HUDEP-2 (cell line): ENCODE data around the gene CACNA1H.
"Not testable (repeated sequence)": the region's sequence is repeated elsewhere in the genome, so short reads cannot be mapped to it uniquely, and the experiment has no call there.

Experiments used
- DNase-seq, 76 experiments: peaks; one replicate each; lab custom pipeline; 2025; ENCODE audit not compliant: unreplicated experiment in 76 of 76; lab: John Stamatoyannopoulos, UW

Gene CACNA1H

GRCh38 chr16:1221628-1222552 lies 69.0 kb downstream of the CACNA1H start:
- DNase-seq: peak in 61 of 76 experiments; percentile 5 to 70 (median 46)

DNA sequence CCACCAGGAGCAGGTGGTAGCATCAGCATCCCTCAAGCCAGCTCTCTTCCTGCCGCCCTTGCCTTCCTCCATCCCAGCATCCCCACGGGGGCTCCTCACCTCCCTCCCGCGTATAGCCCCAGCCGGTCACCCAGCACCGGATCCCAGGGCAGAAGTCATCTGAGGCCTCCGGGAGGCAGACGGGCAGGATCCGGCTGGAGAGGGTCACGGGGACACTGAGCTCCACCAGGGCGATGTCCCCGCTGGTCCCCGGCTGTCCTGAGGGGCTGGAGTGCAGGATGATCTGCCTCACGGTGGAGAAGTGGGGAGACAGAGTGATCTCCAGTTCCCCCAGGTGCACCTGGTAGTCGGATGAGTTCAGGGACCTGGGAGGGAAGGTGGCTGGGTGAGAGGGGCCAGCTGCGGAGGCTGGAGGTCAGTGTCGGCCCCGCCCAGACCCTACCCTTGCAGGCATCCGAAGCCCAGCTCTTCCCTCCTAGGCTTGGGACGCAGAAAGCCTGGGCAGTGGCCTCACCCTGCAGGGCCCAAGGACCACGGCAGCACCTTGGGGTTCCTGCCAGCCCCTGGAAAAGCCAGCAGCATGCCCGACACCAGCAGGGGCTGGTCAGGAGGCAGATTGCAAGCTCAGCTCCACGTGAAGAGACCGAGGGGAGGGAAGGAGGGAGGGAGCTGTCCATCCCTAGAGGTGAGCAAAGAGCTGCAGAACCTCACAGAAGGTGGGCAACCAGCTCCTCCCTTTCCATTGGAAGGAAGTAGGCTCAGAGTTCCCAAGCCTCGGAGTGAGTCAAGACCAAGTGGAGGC lies 69.8 kb downstream of the CACNA1H start:
- DNase-seq: no peak

DNA sequence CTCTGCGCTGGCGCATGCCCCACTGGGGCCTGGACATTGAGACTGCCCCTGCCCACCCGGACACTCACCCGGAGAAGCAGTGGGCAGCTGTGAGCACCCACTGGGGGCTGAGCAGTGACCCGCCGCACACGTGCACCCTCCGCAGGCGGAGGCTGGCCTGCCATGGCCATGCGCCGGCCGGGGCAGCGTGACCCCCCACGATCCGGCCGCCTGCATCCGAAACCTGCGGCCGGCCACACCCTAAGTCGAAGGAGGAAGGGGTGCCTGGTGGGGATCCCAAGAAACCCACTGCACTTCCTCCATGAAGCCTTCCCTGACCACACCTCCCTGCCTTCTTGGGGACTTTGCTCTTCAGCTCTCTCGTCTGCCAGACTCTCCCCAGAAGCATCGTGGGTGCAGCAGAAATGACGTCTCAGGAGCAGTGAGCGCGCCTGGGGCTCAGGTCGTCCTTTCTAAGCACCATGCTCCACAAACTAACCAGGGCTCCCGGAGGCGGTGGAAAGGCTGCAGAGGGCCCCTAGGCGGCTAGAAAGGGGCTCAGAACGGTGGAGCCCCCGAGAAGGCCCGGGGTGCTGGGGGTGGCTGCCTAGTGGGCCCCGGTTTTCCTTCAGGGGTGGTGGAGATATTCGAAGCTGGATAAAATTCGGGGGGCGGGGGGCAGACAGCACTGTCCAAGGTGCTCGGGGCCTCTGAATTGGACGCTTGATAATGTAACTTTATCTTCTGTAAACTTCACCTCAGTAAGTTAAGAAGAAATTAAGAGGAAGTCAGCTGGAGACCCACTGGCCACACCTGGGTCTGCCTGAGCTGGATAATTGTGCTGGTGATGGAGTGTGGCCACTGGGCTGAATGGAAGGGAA lies 70.7 kb downstream of the CACNA1H start:
- peak in 1 of 76 experiments; percentile 22 for DNase-seq

DNA sequence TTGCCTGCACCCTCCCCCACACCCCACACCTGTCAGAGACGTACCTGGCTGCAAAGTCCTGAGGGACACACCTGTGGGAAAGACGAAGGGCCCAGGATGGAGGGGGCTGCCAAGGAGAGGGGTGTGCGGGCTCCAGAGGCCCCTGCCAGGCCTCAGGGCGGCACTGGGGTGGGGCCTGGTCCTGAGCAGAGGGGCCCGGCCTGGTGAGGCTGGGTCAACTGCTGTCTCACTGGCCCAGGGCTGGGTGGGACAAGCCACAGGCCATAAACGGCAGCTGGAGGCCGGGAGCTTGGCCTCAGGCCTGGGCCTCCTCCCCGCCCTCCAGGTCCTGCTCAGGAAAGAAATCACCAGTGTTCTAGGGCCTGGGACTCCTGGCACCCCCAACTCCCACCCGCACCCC lies 71.7 kb downstream of the CACNA1H start:
- DNase-seq: peak in 12 of 76 experiments; percentile 8 to 35 (median 26)

DNA sequence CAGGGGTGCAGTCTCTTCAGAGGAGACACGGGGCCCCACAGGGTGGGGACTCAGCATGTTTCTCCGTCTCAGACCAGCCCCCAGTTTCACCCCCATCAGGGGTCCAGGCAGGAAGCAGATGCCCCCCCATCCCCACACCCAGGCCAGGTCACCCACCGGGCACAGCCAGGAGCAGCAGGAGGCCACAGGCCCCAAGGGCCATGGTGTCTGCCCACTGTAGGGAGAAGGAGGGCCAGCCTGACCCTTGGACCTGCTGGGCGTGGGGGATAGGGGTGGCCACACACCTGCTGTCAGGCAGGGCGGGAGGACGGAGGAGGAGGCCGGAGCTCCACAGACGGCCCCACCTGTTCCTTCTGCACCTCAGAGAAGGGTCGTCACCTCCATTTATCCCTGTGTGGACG lies 72.1 kb downstream of the CACNA1H start, which contains the start of gene TPSG1:
TSS of gene TPSG1 (minus strand) at position 218 of the 401 bp plus-strand sequence. CDS start at position 202, 16 bp downstream.
- no peak for DNase-seq

DNA sequence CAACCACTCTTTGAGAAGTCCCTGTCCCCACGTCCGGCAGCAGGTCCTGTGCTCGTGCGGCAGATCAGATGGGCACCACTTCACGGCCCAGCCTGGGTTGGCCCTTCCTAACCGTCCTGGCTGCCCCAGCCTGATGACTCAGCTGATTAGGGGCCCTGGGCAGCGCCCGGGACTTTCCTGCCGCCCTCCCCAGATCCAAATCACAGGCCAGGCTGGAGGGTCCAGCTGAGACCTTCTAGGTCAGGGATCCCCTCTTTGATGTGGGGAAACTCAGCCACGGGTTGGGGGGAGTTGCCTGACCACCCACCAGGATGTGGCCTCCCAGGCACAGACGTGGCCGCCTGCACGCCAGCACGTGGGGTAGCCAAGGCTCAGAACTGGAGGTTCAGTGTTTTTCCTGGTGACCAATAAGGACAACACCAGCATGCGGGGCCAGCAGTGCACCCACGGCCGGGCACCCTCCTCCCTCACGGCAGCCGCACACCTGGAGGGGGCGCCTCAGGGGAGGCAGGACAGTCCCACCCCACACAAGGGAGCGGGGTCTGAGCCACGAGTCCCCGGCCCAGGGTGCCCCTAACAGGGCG lies 72.9 kb downstream of the CACNA1H start:
- DNase-seq: peak in 66 of 76 experiments; percentile 15 to 83 (median 58)

GRCh38 chr16:1226692-1227091 lies 73.8 kb downstream of the CACNA1H start:
- not testable (repeated sequence) for DNase-seq

- DNase-seq: not testable (repeated sequence)
These were observed 75.3 kb downstream of the CACNA1H start for GRCh38 chr16:1228227-1228626.

GRCh38 chr16:1229476-1229875 lies 76.6 kb downstream of the CACNA1H start:
- not testable (repeated sequence) for DNase-seq

GRCh38 chr16:1230084-1230470 lies 77.2 kb downstream of the CACNA1H start, which contains the start of gene TPSB2:
Gene TPSB2, minus strand, starts transcription at chr16:1230184. Its CDS starts 233 bp downstream, at chr16:1229951.
- not testable (repeated sequence) for DNase-seq

DNA sequence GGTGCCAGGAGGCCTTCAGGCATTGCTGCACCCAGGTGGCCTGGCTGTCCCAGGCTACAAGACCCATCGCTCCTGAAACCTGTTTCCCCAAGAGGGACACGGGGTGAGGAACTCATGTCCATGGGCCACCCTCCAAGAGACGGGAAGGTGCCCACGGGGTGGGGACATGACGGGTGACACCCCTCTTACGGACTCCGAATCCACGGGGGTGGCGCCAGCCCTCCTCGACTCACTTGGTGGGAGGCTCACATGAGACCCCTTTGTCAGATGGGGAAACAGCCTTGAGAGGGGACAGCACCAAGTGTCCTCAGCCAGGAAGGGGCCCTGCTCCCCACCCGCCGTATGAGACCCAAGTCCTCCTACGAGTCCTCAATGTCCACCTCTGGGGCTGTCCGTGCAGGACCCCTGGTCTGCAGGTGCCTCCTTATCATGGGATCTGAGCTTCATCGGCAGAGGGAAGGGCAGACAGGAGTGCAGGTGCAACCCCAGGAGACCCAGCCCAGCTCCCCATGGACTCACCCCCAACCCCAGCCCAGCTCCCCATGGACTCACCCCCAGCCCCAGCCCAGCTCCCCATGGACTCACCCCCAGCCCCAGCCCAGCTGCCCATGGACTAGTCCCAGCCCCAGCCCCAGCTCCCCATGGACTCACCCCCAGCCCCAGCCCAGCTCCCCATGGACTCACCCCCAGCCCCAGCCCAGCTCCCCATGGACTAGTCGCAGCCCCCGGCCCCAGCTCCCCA lies 77.7 kb downstream of the CACNA1H start:
- DNase-seq: not testable (repeated sequence)

DNA sequence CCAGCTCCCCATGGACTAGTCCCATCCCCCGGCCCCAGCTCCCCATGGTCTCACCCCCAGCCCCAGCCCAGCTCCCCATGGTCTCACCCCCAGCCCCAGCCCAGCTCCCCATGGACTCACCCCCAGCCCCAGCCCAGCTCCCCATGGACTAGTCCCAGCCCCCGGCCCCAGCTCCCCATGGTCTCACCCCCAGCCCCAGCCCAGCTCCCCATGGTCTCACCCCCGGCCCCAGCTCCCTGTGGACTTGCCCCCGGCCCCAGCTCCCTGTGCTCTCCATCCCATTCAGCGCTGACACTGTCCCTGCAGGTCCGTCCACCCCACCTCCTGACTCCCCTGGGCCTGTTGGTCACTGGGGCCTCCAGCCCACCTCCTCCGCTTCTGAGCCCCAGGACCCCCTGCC lies 78.4 kb downstream of the CACNA1H start:
- not testable (repeated sequence) for DNase-seq

- not testable (repeated sequence) for DNase-seq
These were observed 79.3 kb downstream of the CACNA1H start for GRCh38 chr16:1232049-1232748.

DNA sequence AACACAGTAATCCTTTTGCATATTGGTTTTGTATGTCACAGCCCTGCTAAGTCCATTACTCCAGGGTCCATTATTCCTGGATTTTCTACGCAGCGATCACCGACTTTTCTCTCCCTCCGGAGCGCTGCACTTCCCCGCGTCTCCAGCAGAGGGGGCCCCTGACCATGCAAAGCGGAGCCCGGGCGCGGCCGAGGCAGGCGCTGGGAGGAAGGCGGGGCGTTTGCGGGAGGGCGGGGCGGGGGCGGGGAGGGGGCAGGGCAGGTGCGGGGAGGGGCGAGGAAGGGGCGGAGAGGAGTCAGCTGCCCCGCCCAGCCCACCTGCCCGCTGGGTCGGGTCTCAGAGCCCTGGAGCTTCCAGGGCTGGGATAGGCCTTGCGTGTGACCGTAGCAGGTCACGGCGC lies 83.8 kb downstream of the CACNA1H start:
- DNase-seq: not testable (repeated sequence)

GRCh38 chr16:1237990-1238389 lies 85.1 kb downstream of the CACNA1H start:
- DNase-seq: no peak

DNA sequence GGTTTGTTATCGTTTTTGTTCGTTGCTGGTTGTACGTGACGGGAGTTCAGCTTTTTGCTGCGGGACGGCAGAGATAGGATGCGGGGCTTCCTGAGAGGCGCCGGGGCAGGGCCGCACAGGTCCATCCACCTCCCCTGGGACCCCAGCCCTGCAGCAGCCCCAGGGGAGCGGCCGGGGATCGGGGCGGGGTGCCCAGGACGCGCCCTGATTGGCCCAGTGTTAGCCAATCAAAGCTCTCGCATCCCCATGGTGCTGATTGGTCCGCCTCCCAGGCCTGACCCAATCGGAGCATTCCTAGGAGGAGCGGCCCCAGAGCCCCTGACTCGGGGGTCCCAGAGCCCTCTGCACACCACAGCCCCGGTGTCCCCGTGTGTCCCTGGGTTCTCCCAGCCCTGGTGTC lies 86.0 kb downstream of the CACNA1H start:
- not testable (repeated sequence) for DNase-seq

GRCh38 chr16:1239575-1239974 lies 86.7 kb downstream of the CACNA1H start:
- DNase-seq: not testable (repeated sequence)

DNA sequence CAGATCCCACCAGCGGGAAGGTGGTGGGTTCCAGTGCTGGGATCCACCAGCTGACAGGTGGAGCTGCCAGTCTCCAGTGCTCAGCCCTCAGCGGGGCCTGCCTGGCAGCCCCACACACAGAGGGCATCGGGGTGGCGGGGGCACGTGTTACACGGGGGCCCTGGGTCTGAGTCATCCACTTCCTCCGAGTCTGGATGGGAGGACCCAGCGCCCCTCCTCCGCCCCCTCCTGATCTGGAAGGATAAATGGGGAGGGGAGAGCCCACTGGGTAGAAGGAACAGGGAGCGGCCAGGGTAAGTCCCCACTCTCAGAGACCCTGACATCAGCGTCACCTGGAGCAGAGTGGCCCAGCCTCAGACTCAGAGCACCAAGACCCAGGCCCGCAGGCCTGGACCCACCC lies 87.5 kb downstream of the CACNA1H start, which contains the start of gene TPSAB1:
TSS of gene TPSAB1 (plus strand) at position 270 of the 400 bp plus-strand sequence. CDS start 234 bp downstream, outside the sequence.
- DNase-seq: not testable (repeated sequence)
